ENCODE measurements around the gene GRIA1. TPM values are rescaled to one million over a fixed set of nuclear protein-coding genes. Genes with fewer than 3 reads are reported as not detected.

GRIA1 gene
- total and polyA plus RNA-seq, 2 of the 13 experiments (the other 11 are each of a cell fraction or from before 2014, with no cell fraction given), result not detected

DNA sequence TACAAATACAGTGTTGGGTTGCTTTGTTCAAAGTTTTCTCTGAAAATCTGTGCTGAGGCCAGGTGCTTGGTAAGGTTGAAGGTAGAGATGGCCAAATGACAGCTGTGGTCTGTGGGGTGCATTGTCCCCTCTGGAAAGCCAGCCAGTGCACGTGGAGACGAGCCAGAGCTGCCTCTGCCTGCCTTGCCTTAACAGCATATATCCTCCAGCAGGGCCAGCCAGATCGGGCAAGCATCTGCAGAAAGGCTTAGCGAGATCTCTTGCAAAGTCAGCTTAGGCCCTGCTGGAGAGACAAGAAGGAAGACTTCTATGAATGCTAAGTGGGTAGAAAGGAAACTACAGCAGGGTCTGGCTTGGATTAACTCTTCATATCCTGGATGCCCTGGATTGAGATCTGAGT, 49.5 kb downstream of the GRIA1 start:
- 0% methylated on average over 3 of the region's 4 CpGs for WGBS (ENCODE audit: low lambda C conversion rate)
- ATAC-seq, result no peak
- H3K79me2 ChIP-seq (ENCODE audit: insufficient read depth, low read length), result no peaks in the 10 kb centered on the region
- DNase-seq (ENCODE audit: low spot score), result no peak
- intact Hi-C loops (cut with micrococcal nuclease; ENCODE audit: unreplicated experiment) (no loop called here), in situ Hi-C loops (cut with HindIII; ENCODE audit: extremely low pct_ligation_motif_present, low pct_unique_long_range_greater_than_20kb) (no loop called here)
- POLR2A ChIA-PET, result no interaction called here
- no peak overlapping the region for H3K4me3 ChIP-seq (replicated peaks in 1 of 3; ENCODE audit: insufficient read depth in 1 of 3, low read depth in 2 of 3, low read length in 3 of 3)
- FAIRE-seq, result no peak
- CTCF ChIA-PET (ENCODE audit: low intra/inter-chr PET ratio, low total read pairs), result no interaction called here
- no peak overlapping the region for H3K9ac ChIP-seq (ENCODE audit: insufficient read depth, low read depth, low read length)
- H3K9me3 ChIP-seq (ENCODE audit: low read length), result no peaks in the 10 kb centered on the region
- H3K4me2 ChIP-seq (ENCODE audit: low read depth, low read length), result no peak overlapping the region
- H3K4me1 ChIP-seq (ENCODE audit: insufficient read depth, low read length), result no peaks in the 10 kb centered on the region
- no peaks in the 10 kb centered on the region for H3K36me3 ChIP-seq (replicated peaks in 1 of 2; ENCODE audit: control insufficient read depth in 1 of 2, insufficient read depth in 2 of 2, low read length in 2 of 2)
- no peaks in the 10 kb centered on the region for H4K20me1 ChIP-seq (ENCODE audit: insufficient read depth, low read length)
- no peak overlapping the region for H2AFZ ChIP-seq (ENCODE audit: low read length)
- TF ChIP-seq, protein P1, sequence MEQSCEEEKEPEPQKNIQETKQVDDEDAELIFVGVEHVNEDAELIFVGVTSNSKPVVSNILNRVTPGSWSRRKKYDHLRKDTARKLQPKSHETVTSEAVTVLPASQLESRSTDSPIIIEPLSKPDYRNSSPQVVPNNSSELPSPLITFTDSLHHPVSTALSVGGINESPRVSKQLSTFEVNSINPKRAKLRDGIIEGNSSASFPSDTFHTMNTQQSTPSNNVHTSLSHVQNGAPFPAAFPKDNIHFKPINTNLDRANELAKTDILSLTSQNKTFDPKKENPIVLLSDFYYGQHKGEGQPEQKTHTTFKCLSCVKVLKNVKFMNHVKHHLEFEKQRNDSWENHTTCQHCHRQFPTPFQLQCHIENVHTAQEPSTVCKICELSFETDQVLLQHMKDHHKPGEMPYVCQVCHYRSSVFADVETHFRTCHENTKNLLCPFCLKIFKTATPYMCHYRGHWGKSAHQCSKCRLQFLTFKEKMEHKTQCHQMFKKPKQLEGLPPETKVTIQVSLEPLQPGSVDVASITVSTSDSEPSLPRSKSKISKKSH (CRISPR knock-in tag; IDR thresholded peaks at IDR 0.05; ENCODE audit: borderline replicate concordance), result no peak
- TF ChIP-seq NFIC (IDR thresholded peaks at IDR 0.05; ENCODE audit: low read length) (no peak), BCL6 (CRISPR knock-in tag; IDR thresholded peaks at IDR 0.05) (no peak), FOXP1 (IDR thresholded peaks at IDR 0.05) (no peak), FOXP1 (CRISPR knock-in tag; IDR thresholded peaks at IDR 0.05) (no peak), PHF20 (CRISPR knock-in tag; IDR thresholded peaks at IDR 0.05) (no peak), BHLHE40 (IDR thresholded peaks at IDR 0.05; ENCODE audit: low read length) (no peak), SRSF4 (IDR thresholded peaks at IDR 0.05; ENCODE audit: low read depth, low read length, poor library complexity, severe bottlenecking) (no peak), ZNF264 (CRISPR knock-in tag; IDR thresholded peaks at IDR 0.05) (no peak), ZIK1 (CRISPR knock-in tag; IDR thresholded peaks at IDR 0.05; ENCODE audit: borderline replicate concordance, low read depth) (no peak), REL (CRISPR knock-in tag; conservative IDR thresholded peaks at IDR 0.05) (no peak), ZNF652 (CRISPR knock-in tag; IDR thresholded peaks at IDR 0.05; ENCODE audit: borderline replicate concordance, low read depth) (no peak), RFX3 (CRISPR knock-in tag; IDR thresholded peaks at IDR 0.05) (no peak), ZNF570 (CRISPR knock-in tag; IDR thresholded peaks at IDR 0.05; ENCODE audit: borderline replicate concordance) (no peak), ZNF276 (CRISPR knock-in tag; IDR thresholded peaks at IDR 0.05; ENCODE audit: low read depth) (no peak), ZSCAN12 (CRISPR knock-in tag; IDR thresholded peaks at IDR 0.05) (no peak)
- TF ChIP-seq, protein P2, sequence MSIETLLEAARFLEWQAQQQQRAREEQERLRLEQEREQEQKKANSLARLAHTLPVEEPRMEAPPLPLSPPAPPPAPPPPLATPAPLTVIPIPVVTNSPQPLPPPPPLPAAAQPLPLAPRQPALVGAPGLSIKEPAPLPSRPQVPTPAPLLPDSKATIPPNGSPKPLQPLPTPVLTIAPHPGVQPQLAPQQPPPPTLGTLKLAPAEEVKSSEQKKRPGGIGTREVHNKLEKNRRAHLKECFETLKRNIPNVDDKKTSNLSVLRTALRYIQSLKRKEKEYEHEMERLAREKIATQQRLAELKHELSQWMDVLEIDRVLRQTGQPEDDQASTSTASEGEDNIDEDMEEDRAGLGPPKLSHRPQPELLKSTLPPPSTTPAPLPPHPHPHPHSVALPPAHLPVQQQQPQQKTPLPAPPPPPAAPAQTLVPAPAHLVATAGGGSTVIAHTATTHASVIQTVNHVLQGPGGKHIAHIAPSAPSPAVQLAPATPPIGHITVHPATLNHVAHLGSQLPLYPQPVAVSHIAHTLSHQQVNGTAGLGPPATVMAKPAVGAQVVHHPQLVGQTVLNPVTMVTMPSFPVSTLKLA (IDR thresholded peaks at IDR 0.05), result no peak
- no TSS peak for BruUV-seq (replicated peaks)
- no peak overlapping the region for H3K27ac ChIP-seq (ENCODE audit: extremely low read length, insufficient read depth, low read length)
- H3K27me3 ChIP-seq (ENCODE audit: control insufficient read depth in 1 of 2, insufficient read depth in 2 of 2, low read length in 2 of 2), result no peaks in the 10 kb centered on the region
